Rectal smooth muscle tissue (tissue), 1 donor: Measurements from ENCODE around the gene SLC9A5.

Source experiments
- H3K27ac ChIP-seq: one replicate; pipeline ENCODE4 v1.7.0; 2013; ENCODE audit warnings: low read depth, low read length, inconsistent platforms
- H3K27me3 ChIP-seq: one replicate; pipeline ENCODE4 v1.7.0; 2013; ENCODE audit warnings: low read length; ENCODE audit not compliant: control insufficient read depth, insufficient read depth
- H3K36me3 ChIP-seq: one replicate; pipeline ENCODE4 v1.7.0; 2013; ENCODE audit warnings: low read length; ENCODE audit not compliant: control insufficient read depth, insufficient read depth
- H3K4me1 ChIP-seq: one replicate; pipeline ENCODE4 v1.7.0; 2013; ENCODE audit warnings: low read length; ENCODE audit not compliant: control insufficient read depth, insufficient read depth
- H3K4me3 ChIP-seq: one replicate; pipeline ENCODE4 v1.7.0; 2013; ENCODE audit warnings: low read length
- H3K9ac ChIP-seq: one replicate; pipeline ENCODE4 v1.7.0; 2013; ENCODE audit warnings: low read length

The SLC9A5 gene

GRCh38 chr16:67238278-67238575, 10.6 kb upstream of the SLC9A5 start:
- Histone ChIP-seq H3K27me3 (no peaks in the 10 kb centered on the region), H3K9ac (no peak overlapping the region), H3K4me3 (no peak overlapping the region), H3K36me3 (peaks cover 28% of the 10 kb centered on the region), H3K4me1 (no peaks in the 10 kb centered on the region), H3K27ac (no peak overlapping the region)

GRCh38 chr16:67238806-67239470, 9.8 kb upstream of the SLC9A5 start:
- H3K36me3 ChIP-seq, result peaks cover 27% of the 10 kb centered on the region
- H3K4me1 ChIP-seq, result no peaks in the 10 kb centered on the region
- no peaks in the 10 kb centered on the region for H3K27me3 ChIP-seq
- no peak overlapping the region for H3K9ac ChIP-seq
- H3K4me3 ChIP-seq, result no peak overlapping the region
- H3K27ac ChIP-seq, result no peak overlapping the region

- peaks cover 20% of the 10 kb centered on the region for H3K36me3 ChIP-seq
- H3K4me3 ChIP-seq, result no peak overlapping the region
- H3K4me1 ChIP-seq, result no peaks in the 10 kb centered on the region
- no peaks in the 10 kb centered on the region for H3K27me3 ChIP-seq
- H3K27ac ChIP-seq, result no peak overlapping the region
- H3K9ac ChIP-seq, result no peak overlapping the region
Observed at GRCh38 chr16:67240506-67240905, 8.3 kb upstream of the SLC9A5 start.

- no peak overlapping the region for H3K9ac ChIP-seq
Observed at GRCh38 chr16:67241008-67241900, 7.5 kb upstream of the SLC9A5 start.

GRCh38 chr16:67242138-67242730, 6.5 kb upstream of the SLC9A5 start:
- Histone ChIP-seq H3K27ac (no peak overlapping the region), H3K9ac (no peak overlapping the region)

More at GRCh38 chr16:67241008-67241900, 7.5 kb upstream of the SLC9A5 start:
- H3K27ac ChIP-seq, result no peak overlapping the region
- H3K4me1 ChIP-seq, result no peaks in the 10 kb centered on the region
- no peaks in the 10 kb centered on the region for H3K27me3 ChIP-seq
- H3K36me3 ChIP-seq, result peaks cover 12% of the 10 kb centered on the region
- H3K4me3 ChIP-seq, result no peak overlapping the region

GRCh38 chr16:67243481-67243880, 5.3 kb upstream of the SLC9A5 start:
- Histone ChIP-seq H3K27me3 (no peaks in the 10 kb centered on the region), H3K9ac (no peak overlapping the region), H3K4me1 (peaks cover 6% of the 10 kb centered on the region), H3K27ac (no peak overlapping the region), H3K36me3 (peaks cover 7% of the 10 kb centered on the region), H3K4me3 (no peak overlapping the region)

More at GRCh38 chr16:67242138-67242730, 6.5 kb upstream of the SLC9A5 start:
- no peaks in the 10 kb centered on the region for H3K27me3 ChIP-seq
- no peak overlapping the region for H3K4me3 ChIP-seq
- H3K4me1 ChIP-seq, result no peaks in the 10 kb centered on the region
- H3K36me3 ChIP-seq, result peaks cover 7% of the 10 kb centered on the region

- H3K9ac ChIP-seq, result no peak overlapping the region
- no peak overlapping the region for H3K4me3 ChIP-seq
- peaks cover 6% of the 10 kb centered on the region for H3K27me3 ChIP-seq
- peaks cover 9% of the 10 kb centered on the region for H3K4me1 ChIP-seq
- H3K36me3 ChIP-seq, result peaks cover 2% of the 10 kb centered on the region
- peak overlapping the region; percentile 17 for H3K27ac ChIP-seq
Observed at GRCh38 chr16:67244387-67245185, 4.2 kb upstream of the SLC9A5 start.

GRCh38 chr16:67245186-67245585, 3.6 kb upstream of the SLC9A5 start:
- Histone ChIP-seq H3K4me3 (peak overlapping the region; percentile 25), H3K27ac (no peak overlapping the region), H3K4me1 (peaks cover 9% of the 10 kb centered on the region), H3K27me3 (peaks cover 11% of the 10 kb centered on the region), H3K9ac (no peak overlapping the region), H3K36me3 (no peaks in the 10 kb centered on the region)

- Histone ChIP-seq H3K27ac (peak overlapping the region; percentile 57), H3K36me3 (no peaks in the 10 kb centered on the region), H3K27me3 (peaks cover 14% of the 10 kb centered on the region), H3K4me3 (peak overlapping the region; percentile 85), H3K9ac (no peak overlapping the region), H3K4me1 (peaks cover 9% of the 10 kb centered on the region)
Observed at GRCh38 chr16:67245674-67246080, 3.1 kb upstream of the SLC9A5 start.

- Histone ChIP-seq H3K4me3 (peak overlapping the region; percentile 85), H3K4me1 (peaks cover 9% of the 10 kb centered on the region), H3K36me3 (no peaks in the 10 kb centered on the region), H3K27ac (peak overlapping the region; percentile 57), H3K9ac (peak overlapping the region; percentile 37), H3K27me3 (peaks cover 14% of the 10 kb centered on the region)
Observed at GRCh38 chr16:67246081-67246755, 2.6 kb upstream of the SLC9A5 start.

- peaks cover 9% of the 10 kb centered on the region for H3K4me1 ChIP-seq
- peak overlapping the region; percentile 57 for H3K27ac ChIP-seq
- H3K4me3 ChIP-seq, result peak overlapping the region; percentile 85
- H3K9ac ChIP-seq, result peak overlapping the region; percentile 73
- H3K36me3 ChIP-seq, result no peaks in the 10 kb centered on the region
- peaks cover 14% of the 10 kb centered on the region for H3K27me3 ChIP-seq
Observed at GRCh38 chr16:67246756-67247191, 2.0 kb upstream of the SLC9A5 start.
